ENCODE measurements around the gene USP32.
A peak's percentile ranks its signal among the peaks of the same experiment; 100 is the strongest.
"Not testable (repeated sequence)": the region's sequence is repeated elsewhere in the genome, so short reads cannot be mapped to it uniquely, and the experiment has no call there.

The USP32 gene

GRCh38 chr17:60371416-60371815 lies 20.5 kb downstream of the USP32 start:
- no peak for DNase-seq

- no peak for DNase-seq
Measured at GRCh38 chr17:60369727-60370126, 22.2 kb downstream of the USP32 start.

GRCh38 chr17:60363700-60364405 lies 28.1 kb downstream of the USP32 start:
- no peak for DNase-seq

- no peak for DNase-seq
Measured at GRCh38 chr17:60362329-60362728, 29.6 kb downstream of the USP32 start.

- DNase-seq, result peak in 1 of 14 donors; percentile 48
Measured at GRCh38 chr17:60361889-60362288, 30.0 kb downstream of the USP32 start.

- DNase-seq, result no peak
Measured at GRCh38 chr17:60359415-60359814, 32.5 kb downstream of the USP32 start.

- DNase-seq, result no peak
Measured at GRCh38 chr17:60358606-60359225, 33.2 kb downstream of the USP32 start.

- DNase-seq, result no peak
Measured at GRCh38 chr17:60356940-60357339, 35.0 kb downstream of the USP32 start.

GRCh38 chr17:60355663-60356594 lies 36.0 kb downstream of the USP32 start:
- DNase-seq, result no peak

GRCh38 chr17:60354223-60354622 lies 37.7 kb downstream of the USP32 start:
- no peak for DNase-seq

GRCh38 chr17:60353773-60354172 lies 38.2 kb downstream of the USP32 start:
- no peak for DNase-seq

GRCh38 chr17:60352569-60352968 lies 39.4 kb downstream of the USP32 start:
- no peak for DNase-seq

- DNase-seq, result no peak
Measured at GRCh38 chr17:60352071-60352470, 39.9 kb downstream of the USP32 start.

- no peak for DNase-seq
Measured at GRCh38 chr17:60351012-60351695, 40.8 kb downstream of the USP32 start.

GRCh38 chr17:60348616-60349015 lies 43.3 kb downstream of the USP32 start:
- DNase-seq, result no peak

GRCh38 chr17:60345233-60345632 lies 46.7 kb downstream of the USP32 start:
- DNase-seq, result no peak

GRCh38 chr17:60342492-60342891 lies 49.4 kb downstream of the USP32 start:
- DNase-seq, result not testable (repeated sequence)

GRCh38 chr17:60335289-60335688 lies 56.6 kb downstream of the USP32 start:
- DNase-seq, result no peak

- no peak for DNase-seq
Measured at GRCh38 chr17:60333628-60334031, 58.3 kb downstream of the USP32 start.

GRCh38 chr17:60333072-60333471 lies 58.9 kb downstream of the USP32 start:
- DNase-seq, result not testable (repeated sequence)

- DNase-seq, result no peak
Measured at GRCh38 chr17:60332574-60332973, 59.4 kb downstream of the USP32 start.

- no peak for DNase-seq
Measured at GRCh38 chr17:60330731-60331130, 61.2 kb downstream of the USP32 start.

- peak in 4 of 14 donors; percentile 4 to 31 (median 22) for DNase-seq
Measured at GRCh38 chr17:60328679-60329078, 63.3 kb downstream of the USP32 start.
